Brain microvascular endothelial cell (primary cell): ENCODE results near the gene ANLN.
"Not testable (repeated sequence)": the region's sequence is repeated elsewhere in the genome, so short reads cannot be mapped to it uniquely, and the experiment has no call there.

Source experiments
- DNase-seq: peaks from one replicate; pipeline ENCODE4 v3.0.0-alpha.2; 2020
- H3K27ac ChIP-seq: fragments of 250-450 bp; sonication (Bioruptor Pico); 2 replicates; pipeline ENCODE4 v1.5.1; 2020; ENCODE audit warnings: mild to moderate bottlenecking, moderate library complexity
- H3K27me3 ChIP-seq: fragments of 250-450 bp; sonication (Bioruptor Pico); replicated peaks from 2 replicates; pipeline ENCODE4 v1.5.1; 2020; ENCODE audit warnings: mild to moderate bottlenecking
- H3K36me3 ChIP-seq: fragments of 250-450 bp; sonication (Bioruptor Pico); replicated peaks from 2 replicates; pipeline ENCODE4 v1.5.1; 2020; ENCODE audit warnings: mild to moderate bottlenecking
- H3K4me3 ChIP-seq: 2 replicates; pipeline ENCODE4 v1.5.1; 2011; ENCODE audit warnings: low read depth, mild to moderate bottlenecking, control low read depth, low read length, moderate library complexity
- CTCF ChIP-seq: IDR thresholded peaks from 2 replicates; pipeline ENCODE4 v1.5.1; 2011; ENCODE audit warnings: low read depth, mild to moderate bottlenecking, moderate library complexity, low read length, control low read depth, inconsistent platforms; ENCODE audit errors: missing control alignments
- in situ Hi-C: cut with HindIII; loops from 2 replicates; pipeline ENCODE4 v1.10.0; 2017; ENCODE audit warnings: low sequenced_read_pairs, low pct_ligation_motif_present

ANLN gene

GRCh38 chr7:36496576-36496975 lies 106.9 kb downstream of the ANLN start:
- no peak for TF ChIP-seq CTCF
- in situ Hi-C loops: no loop called here
- Histone ChIP-seq H3K4me3 (no peak overlapping the region), H3K27me3 (no peaks in the 10 kb centered on the region), H3K27ac (no peak overlapping the region), H3K36me3 (no peaks in the 10 kb centered on the region)
- no peak for DNase-seq

- H3K27ac ChIP-seq, H3K4me3 ChIP-seq, in situ Hi-C loops, DNase-seq, H3K36me3 ChIP-seq, H3K27me3 ChIP-seq: not testable (repeated sequence)
Observed at GRCh38 chr7:36497176-36497575, 107.5 kb downstream of the ANLN start.

GRCh38 chr7:36497775-36498174 lies 108.1 kb downstream of the ANLN start:
- Histone ChIP-seq H3K27me3 (no peaks in the 10 kb centered on the region), H3K4me3 (no peak overlapping the region), H3K27ac (no peak overlapping the region), H3K36me3 (no peaks in the 10 kb centered on the region)
- DNase-seq: no peak
- in situ Hi-C loops: no loop called here
- no peak for TF ChIP-seq CTCF
